ENCODE data around the gene TBX4.
"Not testable (repeated sequence)": the region's sequence is repeated elsewhere in the genome, so short reads cannot be mapped to it uniquely, and the experiment has no call there.

The TBX4 gene

GRCh38 chr17:61505846-61506627 is 53.8 kb downstream of the TBX4 start:
- Histone ChIP-seq H3K4me3 (ENCODE audit: low read length) (no peak overlapping the region), H3K4me1 (ENCODE audit: control insufficient read depth, low read depth, low read length) (no peaks in the 10 kb centered on the region), H3K27me3 (ENCODE audit: control insufficient read depth, insufficient read depth, low read length) (no peaks in the 10 kb centered on the region), H3K36me3 (ENCODE audit: control insufficient read depth, low read depth, low read length) (no peaks in the 10 kb centered on the region), H3K9ac (ENCODE audit: low read length) (no peak overlapping the region), H3K27ac (ENCODE audit: low read length) (no peak overlapping the region), H3K9me3 (ENCODE audit: control insufficient read depth, low read depth, low read length) (no peaks in the 10 kb centered on the region)

- H3K27me3 ChIP-seq (ENCODE audit: control insufficient read depth, insufficient read depth, low read length), result no peaks in the 10 kb centered on the region
Measured at GRCh38 chr17:61507383-61508066, 55.3 kb downstream of the TBX4 start.

DNA sequence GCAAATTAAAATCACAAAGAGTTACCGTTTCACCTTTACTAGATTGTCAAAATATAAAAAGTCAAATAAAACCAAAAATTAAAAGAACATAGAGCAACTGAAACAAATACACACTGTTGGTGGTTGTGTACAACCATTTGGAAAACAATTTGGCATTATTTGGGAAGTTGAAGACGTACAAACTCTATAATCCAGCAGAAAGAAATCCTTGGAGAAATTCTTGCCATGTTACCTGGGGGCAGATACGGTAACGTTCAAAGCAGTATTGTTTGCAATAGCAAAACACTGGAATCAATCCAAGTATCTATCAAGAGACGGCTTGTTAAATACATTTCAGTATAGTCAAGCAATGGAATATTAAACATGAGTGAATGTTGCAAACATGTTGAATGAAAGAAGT is 56.7 kb downstream of the TBX4 start:
- Histone ChIP-seq H3K36me3 (ENCODE audit: control insufficient read depth, low read depth, low read length) (no peaks in the 10 kb centered on the region), H3K27me3 (ENCODE audit: control insufficient read depth, insufficient read depth, low read length) (no peaks in the 10 kb centered on the region), H3K9ac (ENCODE audit: low read length) (no peak overlapping the region), H3K4me1 (ENCODE audit: control insufficient read depth, low read depth, low read length) (no peaks in the 10 kb centered on the region), H3K4me3 (ENCODE audit: low read length) (no peak overlapping the region), H3K9me3 (ENCODE audit: control insufficient read depth, low read depth, low read length) (no peaks in the 10 kb centered on the region), H3K27ac (ENCODE audit: low read length) (no peak overlapping the region)

More at GRCh38 chr17:61507383-61508066, 55.3 kb downstream of the TBX4 start:
- H3K9me3 ChIP-seq (ENCODE audit: control insufficient read depth, low read depth, low read length), result no peaks in the 10 kb centered on the region
- no peaks in the 10 kb centered on the region for H3K4me1 ChIP-seq (ENCODE audit: control insufficient read depth, low read depth, low read length)
- no peak overlapping the region for H3K9ac ChIP-seq (ENCODE audit: low read length)
- no peaks in the 10 kb centered on the region for H3K36me3 ChIP-seq (ENCODE audit: control insufficient read depth, low read depth, low read length)
- H3K4me3 ChIP-seq (ENCODE audit: low read length), result no peak overlapping the region
- no peak overlapping the region for H3K27ac ChIP-seq (ENCODE audit: low read length)

DNA sequence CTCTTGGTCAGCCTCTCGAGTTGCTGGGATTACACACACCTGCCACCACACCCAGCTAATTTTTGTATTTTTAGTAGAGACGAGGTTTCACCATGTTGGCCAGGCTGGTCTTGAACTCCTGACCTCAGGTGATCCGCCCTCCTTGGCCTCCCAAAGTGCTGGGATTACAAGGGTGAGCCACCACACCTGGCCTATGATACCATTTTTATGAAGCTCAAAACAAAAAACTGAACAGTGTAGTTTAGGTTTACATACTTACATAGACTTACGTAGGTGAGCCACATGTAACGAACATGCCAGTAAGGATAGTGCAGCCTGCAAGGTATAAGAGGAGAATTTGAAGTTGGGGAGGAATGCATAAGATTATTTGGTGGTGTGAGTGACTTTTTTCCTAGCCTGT is 57.2 kb downstream of the TBX4 start:
- H3K27ac ChIP-seq (ENCODE audit: low read length); H3K9ac ChIP-seq (ENCODE audit: low read length); H3K4me1 ChIP-seq (ENCODE audit: control insufficient read depth, low read depth, low read length); H3K4me3 ChIP-seq (ENCODE audit: low read length); H3K36me3 ChIP-seq (ENCODE audit: control insufficient read depth, low read depth, low read length); H3K27me3 ChIP-seq (ENCODE audit: control insufficient read depth, insufficient read depth, low read length); H3K9me3 ChIP-seq (ENCODE audit: control insufficient read depth, low read depth, low read length): not testable (repeated sequence)

DNA sequence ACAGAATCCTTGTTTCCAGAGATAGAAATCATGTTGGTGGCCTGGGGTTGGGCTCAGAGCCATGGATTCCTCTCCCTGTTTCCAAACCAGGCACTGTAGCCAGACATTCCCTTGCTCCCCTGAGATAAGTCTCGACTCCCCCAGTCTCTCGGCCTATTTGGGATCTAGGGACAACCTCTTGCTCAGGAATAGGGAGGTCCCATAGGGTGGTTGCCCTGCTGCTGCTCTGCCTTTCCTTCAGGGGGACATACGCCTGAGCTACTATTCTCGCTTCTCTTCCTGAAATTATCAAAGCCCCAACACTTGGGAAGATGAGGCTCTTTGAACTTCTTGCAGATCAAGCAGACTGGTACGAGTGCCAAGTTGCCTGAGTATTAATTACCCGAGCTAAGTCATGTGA is 58.0 kb downstream of the TBX4 start:
- Histone ChIP-seq H3K9me3 (ENCODE audit: control insufficient read depth, low read depth, low read length) (no peaks in the 10 kb centered on the region), H3K4me3 (ENCODE audit: low read length) (no peak overlapping the region), H3K36me3 (ENCODE audit: control insufficient read depth, low read depth, low read length) (no peaks in the 10 kb centered on the region), H3K9ac (ENCODE audit: low read length) (no peak overlapping the region), H3K4me1 (ENCODE audit: control insufficient read depth, low read depth, low read length) (no peaks in the 10 kb centered on the region), H3K27ac (ENCODE audit: low read length) (no peak overlapping the region), H3K27me3 (ENCODE audit: control insufficient read depth, insufficient read depth, low read length) (no peaks in the 10 kb centered on the region)

GRCh38 chr17:61510991-61511390 is 58.8 kb downstream of the TBX4 start:
- Histone ChIP-seq H3K36me3 (ENCODE audit: control insufficient read depth, low read depth, low read length) (no peaks in the 10 kb centered on the region), H3K9me3 (ENCODE audit: control insufficient read depth, low read depth, low read length) (no peaks in the 10 kb centered on the region), H3K27me3 (ENCODE audit: control insufficient read depth, insufficient read depth, low read length) (no peaks in the 10 kb centered on the region), H3K4me1 (ENCODE audit: control insufficient read depth, low read depth, low read length) (no peaks in the 10 kb centered on the region), H3K4me3 (ENCODE audit: low read length) (no peak overlapping the region), H3K27ac (ENCODE audit: low read length) (no peak overlapping the region), H3K9ac (ENCODE audit: low read length) (no peak overlapping the region)

- Histone ChIP-seq H3K9ac (ENCODE audit: low read length) (no peak overlapping the region), H3K4me1 (ENCODE audit: control insufficient read depth, low read depth, low read length) (no peaks in the 10 kb centered on the region), H3K36me3 (ENCODE audit: control insufficient read depth, low read depth, low read length) (no peaks in the 10 kb centered on the region), H3K27me3 (ENCODE audit: control insufficient read depth, insufficient read depth, low read length) (no peaks in the 10 kb centered on the region), H3K27ac (ENCODE audit: low read length) (no peak overlapping the region), H3K9me3 (ENCODE audit: control insufficient read depth, low read depth, low read length) (no peaks in the 10 kb centered on the region), H3K4me3 (ENCODE audit: low read length) (no peak overlapping the region)
Measured at GRCh38 chr17:61511480-61512182, 59.4 kb downstream of the TBX4 start.

GRCh38 chr17:61514491-61514890 is 62.3 kb downstream of the TBX4 start:
- Histone ChIP-seq H3K9me3 (ENCODE audit: control insufficient read depth, low read depth, low read length) (no peaks in the 10 kb centered on the region), H3K4me1 (ENCODE audit: control insufficient read depth, low read depth, low read length) (no peaks in the 10 kb centered on the region), H3K9ac (ENCODE audit: low read length) (no peak overlapping the region), H3K4me3 (ENCODE audit: low read length) (no peak overlapping the region), H3K27ac (ENCODE audit: low read length) (no peak overlapping the region), H3K36me3 (ENCODE audit: control insufficient read depth, low read depth, low read length) (no peaks in the 10 kb centered on the region), H3K27me3 (ENCODE audit: control insufficient read depth, insufficient read depth, low read length) (no peaks in the 10 kb centered on the region)

DNA sequence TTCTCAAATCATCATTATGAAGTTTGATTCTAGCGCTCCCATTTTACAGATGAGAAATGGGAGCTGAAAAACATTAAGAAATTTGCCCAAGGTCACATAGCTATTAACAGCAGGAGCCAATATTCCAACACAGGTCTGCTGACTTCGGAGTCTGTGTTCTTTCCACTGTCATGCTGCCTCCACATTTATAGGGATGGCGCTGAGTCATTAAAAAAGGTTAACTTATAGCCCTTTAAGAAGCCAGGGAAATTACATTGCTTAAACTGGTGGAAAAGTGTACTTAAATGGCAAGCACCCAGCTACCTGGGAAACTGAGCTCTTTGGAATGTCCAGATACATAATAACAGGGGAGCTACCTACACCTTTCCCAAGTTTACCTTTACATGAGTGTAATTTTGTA is 65.0 kb downstream of the TBX4 start:
- Histone ChIP-seq H3K36me3 (ENCODE audit: control insufficient read depth, low read depth, low read length) (no peaks in the 10 kb centered on the region), H3K4me3 (ENCODE audit: low read length) (no peak overlapping the region), H3K27ac (ENCODE audit: low read length) (no peak overlapping the region)

GRCh38 chr17:61517843-61518606 is 65.8 kb downstream of the TBX4 start:
- Histone ChIP-seq H3K4me1 (ENCODE audit: control insufficient read depth, low read depth, low read length) (no peaks in the 10 kb centered on the region), H3K4me3 (ENCODE audit: low read length) (no peak overlapping the region), H3K36me3 (ENCODE audit: control insufficient read depth, low read depth, low read length) (no peaks in the 10 kb centered on the region), H3K9me3 (ENCODE audit: control insufficient read depth, low read depth, low read length) (no peaks in the 10 kb centered on the region), H3K9ac (ENCODE audit: low read length) (no peak overlapping the region), H3K27ac (ENCODE audit: low read length) (no peak overlapping the region), H3K27me3 (ENCODE audit: control insufficient read depth, insufficient read depth, low read length) (no peaks in the 10 kb centered on the region)

More for the DNA sequence above, 65.0 kb downstream of the TBX4 start:
- Histone ChIP-seq H3K9ac (ENCODE audit: low read length) (no peak overlapping the region), H3K9me3 (ENCODE audit: control insufficient read depth, low read depth, low read length) (no peaks in the 10 kb centered on the region), H3K27me3 (ENCODE audit: control insufficient read depth, insufficient read depth, low read length) (no peaks in the 10 kb centered on the region), H3K4me1 (ENCODE audit: control insufficient read depth, low read depth, low read length) (no peaks in the 10 kb centered on the region)

DNA sequence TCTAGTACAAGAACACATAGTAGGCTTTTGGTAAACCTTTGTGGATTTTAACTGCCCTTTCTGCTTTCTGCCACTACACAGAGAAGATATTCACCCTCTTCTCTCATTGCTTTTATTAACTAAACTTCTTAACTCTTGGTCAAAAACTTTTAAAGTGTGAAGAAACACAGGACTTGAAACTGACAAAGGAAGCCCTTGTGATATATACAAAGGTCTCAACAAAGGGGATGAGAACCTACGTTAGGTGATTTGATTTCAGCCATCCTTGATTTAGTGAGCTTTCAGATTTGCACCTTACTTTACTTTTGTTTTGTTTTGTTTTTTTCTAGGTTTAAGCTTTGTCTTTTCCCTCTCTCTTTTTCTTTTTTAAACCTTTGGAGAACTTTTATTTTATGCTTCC is 66.9 kb downstream of the TBX4 start:
- Histone ChIP-seq H3K27me3 (ENCODE audit: control insufficient read depth, insufficient read depth, low read length) (no peaks in the 10 kb centered on the region), H3K36me3 (ENCODE audit: control insufficient read depth, low read depth, low read length) (no peaks in the 10 kb centered on the region), H3K27ac (ENCODE audit: low read length) (no peak overlapping the region), H3K9ac (ENCODE audit: low read length) (no peak overlapping the region), H3K4me3 (ENCODE audit: low read length) (no peak overlapping the region), H3K4me1 (ENCODE audit: control insufficient read depth, low read depth, low read length) (no peaks in the 10 kb centered on the region), H3K9me3 (ENCODE audit: control insufficient read depth, low read depth, low read length) (no peaks in the 10 kb centered on the region)
